ENCODE results near the gene ATF6. TPM values are rescaled to one million over a fixed set of nuclear protein-coding genes. Genes with fewer than 3 reads are reported as not detected.

The ATF6 gene
- total RNA-seq, 1 experiment from 2014 or later = 10.6 TPM

DNA sequence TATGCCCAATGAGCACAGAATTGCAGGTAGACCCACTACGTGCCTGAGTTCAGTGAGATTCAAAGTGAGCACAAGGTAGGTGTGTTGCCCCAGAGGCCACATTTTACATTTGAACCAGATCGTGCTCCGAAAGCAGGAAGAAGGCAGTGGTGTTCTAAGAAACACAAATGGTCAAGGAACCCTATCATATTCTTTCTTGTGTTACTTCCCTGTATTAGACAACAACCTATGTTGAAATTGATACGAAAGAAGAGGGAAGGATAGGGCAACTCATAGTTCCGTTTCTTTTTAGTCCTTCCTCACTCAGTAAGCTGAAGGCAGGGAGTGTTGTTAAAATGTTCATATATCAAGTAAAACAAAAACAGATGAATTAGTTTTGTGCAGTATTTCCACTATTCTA lies 223.7 kb downstream of the ATF6 start (continued):
- TF ChIP-seq RELA (CRISPR knock-in tag; IDR thresholded peaks at IDR 0.05; ENCODE audit: borderline replicate concordance) (no peak), CBFB (CRISPR knock-in tag; IDR thresholded peaks at IDR 0.05; ENCODE audit: low read depth) (no peak), ZNF263 (CRISPR knock-in tag; IDR thresholded peaks at IDR 0.05; ENCODE audit: low read depth) (no peak), OVOL2 (CRISPR knock-in tag; IDR thresholded peaks at IDR 0.05; ENCODE audit: borderline replicate concordance) (no peak), TCF7 (CRISPR knock-in tag; IDR thresholded peaks at IDR 0.05; ENCODE audit: low read depth) (no peak), SOX15 (CRISPR knock-in tag; IDR thresholded peaks at IDR 0.05) (no peak), JAZF1 (CRISPR knock-in tag; IDR thresholded peaks at IDR 0.05) (no peak)
- TF ChIP-seq, protein P1, sequence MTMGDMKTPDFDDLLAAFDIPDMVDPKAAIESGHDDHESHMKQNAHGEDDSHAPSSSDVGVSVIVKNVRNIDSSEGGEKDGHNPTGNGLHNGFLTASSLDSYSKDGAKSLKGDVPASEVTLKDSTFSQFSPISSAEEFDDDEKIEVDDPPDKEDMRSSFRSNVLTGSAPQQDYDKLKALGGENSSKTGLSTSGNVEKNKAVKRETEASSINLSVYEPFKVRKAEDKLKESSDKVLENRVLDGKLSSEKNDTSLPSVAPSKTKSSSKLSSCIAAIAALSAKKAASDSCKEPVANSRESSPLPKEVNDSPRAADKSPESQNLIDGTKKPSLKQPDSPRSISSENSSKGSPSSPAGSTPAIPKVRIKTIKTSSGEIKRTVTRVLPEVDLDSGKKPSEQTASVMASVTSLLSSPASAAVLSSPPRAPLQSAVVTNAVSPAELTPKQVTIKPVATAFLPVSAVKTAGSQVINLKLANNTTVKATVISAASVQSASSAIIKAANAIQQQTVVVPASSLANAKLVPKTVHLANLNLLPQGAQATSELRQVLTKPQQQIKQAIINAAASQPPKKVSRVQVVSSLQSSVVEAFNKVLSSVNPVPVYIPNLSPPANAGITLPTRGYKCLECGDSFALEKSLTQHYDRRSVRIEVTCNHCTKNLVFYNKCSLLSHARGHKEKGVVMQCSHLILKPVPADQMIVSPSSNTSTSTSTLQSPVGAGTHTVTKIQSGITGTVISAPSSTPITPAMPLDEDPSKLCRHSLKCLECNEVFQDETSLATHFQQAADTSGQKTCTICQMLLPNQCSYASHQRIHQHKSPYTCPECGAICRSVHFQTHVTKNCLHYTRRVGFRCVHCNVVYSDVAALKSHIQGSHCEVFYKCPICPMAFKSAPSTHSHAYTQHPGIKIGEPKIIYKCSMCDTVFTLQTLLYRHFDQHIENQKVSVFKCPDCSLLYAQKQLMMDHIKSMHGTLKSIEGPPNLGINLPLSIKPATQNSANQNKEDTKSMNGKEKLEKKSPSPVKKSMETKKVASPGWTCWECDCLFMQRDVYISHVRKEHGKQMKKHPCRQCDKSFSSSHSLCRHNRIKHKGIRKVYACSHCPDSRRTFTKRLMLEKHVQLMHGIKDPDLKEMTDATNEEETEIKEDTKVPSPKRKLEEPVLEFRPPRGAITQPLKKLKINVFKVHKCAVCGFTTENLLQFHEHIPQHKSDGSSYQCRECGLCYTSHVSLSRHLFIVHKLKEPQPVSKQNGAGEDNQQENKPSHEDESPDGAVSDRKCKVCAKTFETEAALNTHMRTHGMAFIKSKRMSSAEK (CRISPR knock-in tag; IDR thresholded peaks at IDR 0.05; ENCODE audit: borderline replicate concordance) = no peak

DNA sequence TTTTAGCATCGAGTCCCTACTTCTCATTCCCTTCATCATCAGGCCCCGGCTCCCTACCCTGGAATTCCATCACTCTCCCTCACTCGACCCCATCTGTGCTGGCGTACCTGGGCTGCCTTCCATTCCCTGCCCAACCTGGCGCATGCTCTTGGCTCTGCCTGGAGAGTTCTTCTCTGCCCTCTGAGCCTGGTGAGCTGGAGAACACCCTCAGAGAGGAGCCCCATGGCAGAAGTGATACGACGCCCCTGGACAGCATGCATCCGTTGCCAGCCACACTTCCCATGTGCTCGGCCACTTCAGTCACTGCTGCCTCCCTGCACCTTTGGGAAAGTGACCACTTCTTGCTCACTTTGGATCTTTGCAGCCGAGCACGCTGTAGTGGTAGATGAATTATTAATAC lies 227.5 kb downstream of the ATF6 start:
- Mint-ChIP-seq H3K27me3 (ENCODE audit: low read depth) (no peaks in the 10 kb centered on the region; the same call in 1 of the 2 replicates), H3K4me1 (no peaks in the 10 kb centered on the region), H3K36me3 (peaks cover 1% of the 10 kb centered on the region; the same call in 1 of the 2 replicates), H3K4me3 (no peak overlapping the region), H3K9me3 (peaks cover 21% of the 10 kb centered on the region), H3K27ac (no peak overlapping the region)
- TF ChIP-seq SOX15 (CRISPR knock-in tag; IDR thresholded peaks at IDR 0.05) (no peak), ZNF232 (CRISPR knock-in tag; IDR thresholded peaks at IDR 0.05) (no peak), ATF1 (CRISPR knock-in tag; IDR thresholded peaks at IDR 0.05) (no peak), FOXP1 (CRISPR knock-in tag; IDR thresholded peaks at IDR 0.05; ENCODE audit: borderline replicate concordance) (no peak), OVOL2 (CRISPR knock-in tag; IDR thresholded peaks at IDR 0.05; ENCODE audit: borderline replicate concordance) (no peak), ZNF423 (CRISPR knock-in tag; IDR thresholded peaks at IDR 0.05) (no peak), ELF4 (CRISPR knock-in tag; IDR thresholded peaks at IDR 0.05; ENCODE audit: low read depth) (no peak), HMGA2 (CRISPR knock-in tag; IDR thresholded peaks at IDR 0.05) (no peak), PRRX2 (CRISPR knock-in tag; IDR thresholded peaks at IDR 0.05) (no peak)
- TF ChIP-seq, protein P2, sequence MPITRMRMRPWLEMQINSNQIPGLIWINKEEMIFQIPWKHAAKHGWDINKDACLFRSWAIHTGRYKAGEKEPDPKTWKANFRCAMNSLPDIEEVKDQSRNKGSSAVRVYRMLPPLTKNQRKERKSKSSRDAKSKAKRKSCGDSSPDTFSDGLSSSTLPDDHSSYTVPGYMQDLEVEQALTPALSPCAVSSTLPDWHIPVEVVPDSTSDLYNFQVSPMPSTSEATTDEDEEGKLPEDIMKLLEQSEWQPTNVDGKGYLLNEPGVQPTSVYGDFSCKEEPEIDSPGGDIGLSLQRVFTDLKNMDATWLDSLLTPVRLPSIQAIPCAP (CRISPR knock-in tag; IDR thresholded peaks at IDR 0.05) = no peak
- TF ChIP-seq, protein P3, sequence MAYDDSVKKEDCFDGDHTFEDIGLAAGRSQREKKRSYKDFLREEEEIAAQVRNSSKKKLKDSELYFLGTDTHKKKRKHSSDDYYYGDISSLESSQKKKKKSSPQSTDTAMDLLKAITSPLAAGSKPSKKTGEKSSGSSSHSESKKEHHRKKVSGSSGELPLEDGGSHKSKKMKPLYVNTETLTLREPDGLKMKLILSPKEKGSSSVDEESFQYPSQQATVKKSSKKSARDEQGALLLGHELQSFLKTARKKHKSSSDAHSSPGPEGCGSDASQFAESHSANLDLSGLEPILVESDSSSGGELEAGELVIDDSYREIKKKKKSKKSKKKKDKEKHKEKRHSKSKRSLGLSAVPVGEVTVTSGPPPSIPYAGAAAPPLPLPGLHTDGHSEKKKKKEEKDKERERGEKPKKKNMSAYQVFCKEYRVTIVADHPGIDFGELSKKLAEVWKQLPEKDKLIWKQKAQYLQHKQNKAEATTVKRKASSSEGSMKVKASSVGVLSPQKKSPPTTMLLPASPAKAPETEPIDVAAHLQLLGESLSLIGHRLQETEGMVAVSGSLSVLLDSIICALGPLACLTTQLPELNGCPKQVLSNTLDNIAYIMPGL (CRISPR knock-in tag; IDR thresholded peaks at IDR 0.05) = no peak
- TF ChIP-seq, protein P4, sequence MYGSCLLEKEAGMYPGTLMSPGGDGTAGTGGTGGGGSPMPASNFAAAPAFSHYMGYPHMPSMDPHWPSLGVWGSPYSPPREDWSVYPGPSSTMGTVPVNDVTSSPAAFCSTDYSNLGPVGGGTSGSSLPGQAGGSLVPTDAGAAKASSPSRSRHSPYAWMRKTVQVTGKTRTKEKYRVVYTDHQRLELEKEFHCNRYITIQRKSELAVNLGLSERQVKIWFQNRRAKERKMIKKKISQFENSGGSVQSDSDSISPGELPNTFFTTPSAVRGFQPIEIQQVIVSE (CRISPR knock-in tag; IDR thresholded peaks at IDR 0.05; ENCODE audit: borderline replicate concordance) = no peak
- TF ChIP-seq, protein P5, sequence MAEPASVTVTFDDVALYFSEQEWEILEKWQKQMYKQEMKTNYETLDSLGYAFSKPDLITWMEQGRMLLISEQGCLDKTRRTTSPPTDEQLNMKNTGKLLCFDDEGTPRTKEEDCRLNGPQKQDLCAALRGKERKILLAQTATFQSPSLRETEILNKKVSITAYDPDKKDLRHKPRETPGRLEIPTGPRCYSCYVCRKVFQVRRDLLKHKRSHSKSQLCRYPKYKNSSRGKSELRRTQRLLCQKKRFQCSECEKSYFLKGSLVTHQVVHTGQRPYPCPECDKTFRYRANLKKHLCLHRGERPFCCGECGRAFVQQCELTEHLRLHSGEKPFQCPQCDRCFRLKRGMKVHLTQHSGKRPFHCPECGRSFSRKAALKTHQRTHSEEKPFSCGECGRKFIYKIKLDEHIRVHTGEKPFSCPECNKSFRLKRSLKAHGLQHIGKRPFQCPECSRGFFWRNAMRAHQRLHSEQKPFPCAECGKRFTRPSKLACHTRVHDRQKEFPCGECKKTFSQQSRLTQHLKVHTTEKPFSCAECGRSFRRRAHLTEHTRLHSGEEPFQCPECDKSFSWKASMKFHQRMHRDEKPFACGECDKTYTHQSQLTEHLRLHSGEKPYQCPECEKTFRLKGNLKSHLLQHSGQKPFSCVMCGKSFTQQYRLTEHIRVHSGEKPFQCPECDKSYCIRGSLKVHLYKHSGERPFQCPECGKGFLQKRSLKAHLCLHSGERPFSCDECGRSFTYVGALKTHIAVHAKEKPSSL (CRISPR knock-in tag; conservative IDR thresholded peaks at IDR 0.05) = no peak
- CTCF ChIA-PET = no interaction called here
- no peak for DNase-seq (ENCODE audit: low spot score)
- ATAC-seq = no peak
- POLR2A ChIA-PET = no interaction called here

Measured in WTC11 (cell line).